Stomach (tissue), 9 donors: ENCODE data around the gene DOP1A. TPM values are rescaled to one million over a fixed set of nuclear protein-coding genes. Genes with fewer than 3 reads are reported as not detected.

Experiments
- DNase-seq, 2 donors: peaks; one replicate each; pipeline versions ENCODE4 v3.0.0 to v3.0.0-alpha.2; 2013 to 2019
- H3K27ac ChIP-seq, 5 donors: fragments of 200-600 bp in 4 of 5; sonication (generic) in 4 of 5; one replicate each; pipeline ENCODE4 v1.5.1; 2013 to 2019; ENCODE audit warnings: mild to moderate bottlenecking in 1 of 5, moderate library complexity in 1 of 5
- H3K27me3 ChIP-seq, 3 donors: fragments of 200-600 bp; sonication (generic); one replicate each; pipeline ENCODE4 v1.5.1; 2017 to 2019; ENCODE audit warnings: mixed run types in 1 of 3
- H3K36me3 ChIP-seq, 4 donors: fragments of 200-600 bp; sonication (generic); 1 replicate in 3 of 4; 2 replicates in 1 of 4; pipeline ENCODE4 v1.5.1; 2016 to 2019
- H3K4me1 ChIP-seq, 4 donors: fragments of 200-600 bp; sonication (generic); one replicate each; pipeline ENCODE4 v1.5.1; 2016 to 2019
- H3K4me3 ChIP-seq, 4 donors: fragments of 200-600 bp; sonication (generic) in 3 of 4; one replicate each; pipeline ENCODE4 v1.5.1; 2016 to 2019; ENCODE audit warnings: mild to moderate bottlenecking in 1 of 4
- H3K9me3 ChIP-seq, 4 donors: fragments of 200-600 bp; sonication (generic); one replicate each; pipeline ENCODE4 v1.5.1; 2016 to 2019
- CTCF ChIP-seq, 7 experiments: fragments of 450-650 bp in 4 of 7; fragments of 200-600 bp in 3 of 7; sonication (generic) in 3 of 7; IDR thresholded peaks; one replicate each; pipeline ENCODE4 v1.5.1; 2016 to 2019; ENCODE audit warnings: antibody characterized with exemption in 7 of 7, control low read depth in 2 of 7, mild to moderate bottlenecking in 1 of 7
- EP300 ChIP-seq: sonication (generic); formaldehyde crosslinking; IDR thresholded peaks from one replicate; pipeline ENCODE4 v1.6.1; 2017; ENCODE audit warnings: antibody characterized with exemption
- POLR2A ChIP-seq, 4 donors: fragments of 450-650 bp; IDR thresholded peaks; one replicate each; pipeline ENCODE4 v1.6.1; 2016; ENCODE audit warnings: antibody characterized with exemption in 4 of 4, control low read depth in 2 of 4, mild to moderate bottlenecking in 1 of 4, moderate library complexity in 1 of 4
- POLR2AphosphoS5 ChIP-seq, 3 donors: sonication (generic); formaldehyde crosslinking; IDR thresholded peaks; one replicate each; pipeline ENCODE4 v1.6.1; 2016; ENCODE audit warnings: antibody characterized with exemption in 3 of 3
- WGBS, 5 donors: extraction: QIAGEN DNeasy Blood & Tissue Kit in 3 of 5; methylation state at CpG; one replicate each; pipeline versions ENCODE4 v1.1.5 to v1.1.7; 2013 to 2018; 5-methylcytosine and 5-hydroxymethylcytosine counted together
- intact Hi-C: fragments of 100-400 bp; cut with DNase I; formaldehyde crosslinking; loops from one replicate; pipeline ENCODE4 v1.15.1; 2023; ENCODE audit warnings: low total_unique reads
- polyA plus RNA-seq, 3 donors: library from polyadenylated mRNA; stranded (reverse); fragments of 200-250 nt; gene quantifications; one replicate each; pipeline ENCODE4 v1.2.3, GENCODE V29; 2013
- total RNA-seq, 5 donors: library from RNA; depleted of rRNA; stranded (reverse); fragments of >200 nt; gene quantifications; one replicate each; pipeline versions ENCODE4 v1.1.0 to v1.2.3, GENCODE V29; 2014 to 2016
- donor health status: healthy with polysubstance abuse.
- donor health status: Bipolar disorder and iron deficiency.
- donor health status: healthy.

The DOP1A gene
- total and polyA plus RNA-seq, 8 donors, result 2.6 to 68.3 (median 16.3) TPM

DNA sequence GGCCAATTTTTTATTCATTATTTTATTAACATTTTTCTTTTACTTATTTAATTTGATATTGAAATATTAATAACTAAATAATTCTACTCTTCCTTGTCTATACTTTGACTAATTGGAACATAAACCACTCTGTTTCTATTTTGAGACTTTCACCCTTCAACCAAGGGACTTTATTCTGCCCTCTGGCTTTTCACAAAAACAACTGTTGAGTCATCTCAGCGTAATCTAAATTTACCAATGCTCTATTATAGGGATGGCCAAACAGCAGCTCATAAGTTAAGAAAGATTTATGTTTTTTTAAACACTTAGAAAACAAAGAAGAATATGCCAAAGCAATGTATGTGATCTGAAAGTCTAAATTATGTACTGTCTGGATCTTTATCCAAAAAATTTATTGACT, 46.7 kb downstream of the DOP1A start:
- no peak overlapping the region for H3K4me3 ChIP-seq
- no peaks in the 10 kb centered on the region for H3K27me3 ChIP-seq
- no peak overlapping the region for H3K27ac ChIP-seq
- H3K36me3 ChIP-seq, result peaks cover 4 to 50% (median 39%) of the 10 kb centered on the region in 4 donors
- peaks cover 0 to 7% (median 0%) of the 10 kb centered on the region in 4 donors for H3K4me1 ChIP-seq
- 71 to 86% (median 80%) methylated on average over 1 of the region's 1 CpG for WGBS, 5 donors
- TF ChIP-seq POLR2A (IDR thresholded peaks at IDR 0.05) (no peak), EP300 (no peak), CTCF (IDR thresholded peaks at IDR 0.05) (no peak), POLR2AphosphoS5 (IDR thresholded peaks at IDR 0.05) (no peak)
- DNase-seq, result no peak
- H3K9me3 ChIP-seq, result no peaks in the 10 kb centered on the region
- intact Hi-C loops, result no loop called here

DNA sequence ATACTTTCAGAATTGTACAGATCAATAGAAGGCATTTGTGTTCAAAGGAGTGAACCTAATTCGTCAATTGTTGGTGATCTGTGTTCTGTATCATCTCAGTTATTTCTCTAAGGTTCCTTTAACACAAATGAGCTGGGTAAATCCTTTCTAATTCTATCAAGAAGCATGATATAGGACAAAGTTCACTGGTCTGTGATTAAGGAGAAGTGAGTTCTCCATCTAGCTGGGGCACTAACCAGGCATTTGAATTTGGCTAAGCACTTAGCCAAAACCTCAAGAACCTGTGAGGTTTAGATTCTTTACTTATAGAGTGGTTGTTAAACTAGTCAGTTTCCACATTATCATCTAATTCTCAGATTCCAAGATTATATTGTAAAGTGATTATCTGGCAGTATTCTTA, 50.3 kb downstream of the DOP1A start:
- Histone ChIP-seq H3K4me1 (peaks cover 0 to 7% (median 0%) of the 10 kb centered on the region in 4 donors), H3K9me3 (no peaks in the 10 kb centered on the region), H3K27me3 (no peaks in the 10 kb centered on the region), H3K36me3 (peaks cover 0 to 50% (median 36%) of the 10 kb centered on the region in 4 donors), H3K27ac (no peak overlapping the region), H3K4me3 (no peak overlapping the region)
- intact Hi-C loops, result no loop called here
- 84 to 100% (median 89%) methylated on average over 1 of the region's 1 CpG for WGBS, 5 donors
- no peak for TF ChIP-seq POLR2A (IDR thresholded peaks at IDR 0.05)
- no peak for DNase-seq

GRCh38 chr6:83119742-83120300, 52.4 kb downstream of the DOP1A start:
- Histone ChIP-seq H3K9me3 (no peaks in the 10 kb centered on the region), H3K4me1 (no peaks in the 10 kb centered on the region), H3K4me3 (no peak overlapping the region), H3K27me3 (no peaks in the 10 kb centered on the region), H3K27ac (no peak overlapping the region), H3K36me3 (peaks cover 0 to 68% (median 51%) of the 10 kb centered on the region in 4 donors)
- TF ChIP-seq CTCF (IDR thresholded peaks at IDR 0.05) (no peak), EP300 (no peak), POLR2AphosphoS5 (IDR thresholded peaks at IDR 0.05) (no peak), POLR2A (IDR thresholded peaks at IDR 0.05) (no peak)
- 92 to 95% (median 92%) methylated on average over 2 of the region's 2 CpGs for WGBS, 5 donors
- intact Hi-C loops, result no loop called here
- no peak for DNase-seq

DNA sequence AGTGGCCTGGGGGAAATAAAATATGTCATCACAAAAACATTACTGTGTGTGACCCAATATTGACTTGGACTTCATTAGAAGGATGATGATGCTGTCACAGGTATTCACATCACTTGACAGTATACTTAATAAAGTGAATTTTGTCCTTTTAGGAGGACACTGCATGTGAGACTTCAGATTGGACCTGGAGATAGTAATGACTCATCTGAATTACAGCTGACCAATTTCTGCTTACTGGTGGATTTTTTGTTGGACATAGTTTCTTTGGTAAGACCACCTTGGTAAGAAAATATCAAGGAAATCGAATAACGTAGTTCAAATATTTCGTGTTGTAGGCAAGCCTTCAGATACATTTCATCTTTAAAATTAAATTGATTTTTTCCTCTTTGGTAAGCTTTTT, 57.1 kb downstream of the DOP1A start:
- H3K4me1 ChIP-seq, result no peaks in the 10 kb centered on the region
- peaks cover 14 to 98% (median 86%) of the 10 kb centered on the region in 4 donors for H3K36me3 ChIP-seq
- WGBS, 5 donors, result 95 to 99% (median 98%) methylated on average over 3 of the region's 3 CpGs
- H3K27ac ChIP-seq, result no peak overlapping the region
- H3K9me3 ChIP-seq, result no peaks in the 10 kb centered on the region
- intact Hi-C loops, result no loop called here
- no peaks in the 10 kb centered on the region for H3K27me3 ChIP-seq
- no peak overlapping the region for H3K4me3 ChIP-seq
- no peak for DNase-seq
- TF ChIP-seq POLR2A (IDR thresholded peaks at IDR 0.05), result no peak
- TF ChIP-seq CTCF (IDR thresholded peaks at IDR 0.05), result no peak
- TF ChIP-seq EP300, result no peak
- no peak for TF ChIP-seq POLR2AphosphoS5 (IDR thresholded peaks at IDR 0.05)

GRCh38 chr6:83125425-83125824, 58.0 kb downstream of the DOP1A start:
- H3K27ac ChIP-seq, result no peak overlapping the region
- no peaks in the 10 kb centered on the region for H3K27me3 ChIP-seq
- H3K9me3 ChIP-seq, result no peaks in the 10 kb centered on the region
- intact Hi-C loops, result no loop called here
- TF ChIP-seq POLR2AphosphoS5 (IDR thresholded peaks at IDR 0.05) (no peak), EP300 (no peak), CTCF (IDR thresholded peaks at IDR 0.05) (no peak), POLR2A (IDR thresholded peaks at IDR 0.05) (no peak)
- no peak for DNase-seq
- peaks cover 19 to 99% (median 86%) of the 10 kb centered on the region in 4 donors for H3K36me3 ChIP-seq
- no peak overlapping the region for H3K4me3 ChIP-seq
- no peaks in the 10 kb centered on the region for H3K4me1 ChIP-seq
